Measurements from ENCODE around the gene HPSE2. TPM values are rescaled to one million over a fixed set of nuclear protein-coding genes. Genes with fewer than 3 reads are reported as not detected.
A peak's percentile ranks its signal among the peaks of the same experiment; 100 is the strongest.
"Not testable (repeated sequence)": the region's sequence is repeated elsewhere in the genome, so short reads cannot be mapped to it uniquely, and the experiment has no call there.

Gene HPSE2
- total RNA-seq (ENCODE audit: low replicate concordance), result not detected in 2 replicates

GRCh38 chr10:99235658-99236626 is at the start of gene HPSE2:
TSS of gene HPSE2 (minus strand) at chr10:99235852.
- H3K4me3 ChIP-seq (ENCODE audit: low read depth, low read length), result no peak within 1 kb of the TSS

GRCh38 chr10:99280472-99280871 is 44.8 kb upstream of the HPSE2 start:
- TF ChIP-seq, protein P1, sequence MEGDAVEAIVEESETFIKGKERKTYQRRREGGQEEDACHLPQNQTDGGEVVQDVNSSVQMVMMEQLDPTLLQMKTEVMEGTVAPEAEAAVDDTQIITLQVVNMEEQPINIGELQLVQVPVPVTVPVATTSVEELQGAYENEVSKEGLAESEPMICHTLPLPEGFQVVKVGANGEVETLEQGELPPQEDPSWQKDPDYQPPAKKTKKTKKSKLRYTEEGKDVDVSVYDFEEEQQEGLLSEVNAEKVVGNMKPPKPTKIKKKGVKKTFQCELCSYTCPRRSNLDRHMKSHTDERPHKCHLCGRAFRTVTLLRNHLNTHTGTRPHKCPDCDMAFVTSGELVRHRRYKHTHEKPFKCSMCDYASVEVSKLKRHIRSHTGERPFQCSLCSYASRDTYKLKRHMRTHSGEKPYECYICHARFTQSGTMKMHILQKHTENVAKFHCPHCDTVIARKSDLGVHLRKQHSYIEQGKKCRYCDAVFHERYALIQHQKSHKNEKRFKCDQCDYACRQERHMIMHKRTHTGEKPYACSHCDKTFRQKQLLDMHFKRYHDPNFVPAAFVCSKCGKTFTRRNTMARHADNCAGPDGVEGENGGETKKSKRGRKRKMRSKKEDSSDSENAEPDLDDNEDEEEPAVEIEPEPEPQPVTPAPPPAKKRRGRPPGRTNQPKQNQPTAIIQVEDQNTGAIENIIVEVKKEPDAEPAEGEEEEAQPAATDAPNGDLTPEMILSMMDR (IDR thresholded peaks at IDR 0.05; ENCODE audit: insufficient read depth, low read length), result no peak
- no peak overlapping the region for H3K4me3 ChIP-seq (ENCODE audit: low read depth, low read length)

More at GRCh38 chr10:99235658-99236626, at the start of gene HPSE2:
- no peak for DNase-seq (ENCODE audit: low read depth)
- TF ChIP-seq, protein P1 (IDR thresholded peaks at IDR 0.05; ENCODE audit: insufficient read depth, low read length), result no peak

GRCh38 chr10:99279626-99280111 is 44.0 kb upstream of the HPSE2 start:
- no peak for DNase-seq (ENCODE audit: low read depth)
- TF ChIP-seq, protein P1 (IDR thresholded peaks at IDR 0.05; ENCODE audit: insufficient read depth, low read length), result no peak
- no peak overlapping the region for H3K4me3 ChIP-seq (ENCODE audit: low read depth, low read length)

More at GRCh38 chr10:99280472-99280871, 44.8 kb upstream of the HPSE2 start:
- no peak for DNase-seq (ENCODE audit: low read depth)

DNA sequence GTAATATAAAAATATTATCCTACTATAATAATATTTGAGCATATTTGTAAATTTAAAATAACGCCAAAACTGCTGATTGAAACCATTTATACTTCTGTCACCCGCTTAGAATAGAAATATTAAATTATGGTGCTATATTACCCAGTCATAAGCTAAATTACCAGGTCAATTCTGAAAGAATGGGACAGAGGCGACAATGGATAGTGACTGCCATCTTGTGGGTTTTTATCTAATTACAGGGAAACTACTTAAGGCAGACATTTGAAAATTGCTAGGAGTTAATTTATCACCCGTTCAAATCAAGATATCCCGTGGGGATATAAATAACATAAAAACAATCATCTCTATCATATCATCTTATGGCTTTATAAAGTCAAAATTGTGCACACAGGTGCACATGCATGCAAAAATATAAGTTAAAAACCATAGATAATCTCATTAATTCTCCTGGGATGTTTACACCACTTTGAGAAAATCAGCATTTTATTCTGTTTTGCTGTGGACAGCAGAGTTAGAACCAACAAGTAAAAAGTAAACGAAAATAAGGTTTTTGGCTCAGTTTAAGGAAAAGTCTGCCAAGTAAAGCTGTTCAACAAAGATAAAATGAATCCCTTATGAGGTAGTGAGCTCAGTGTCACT is 41.3 kb upstream of the HPSE2 start:
- no peak overlapping the region for H3K4me3 ChIP-seq (ENCODE audit: low read depth, low read length)
- DNase-seq (ENCODE audit: low read depth), result peak; percentile 7
- TF ChIP-seq, protein P1 (IDR thresholded peaks at IDR 0.05; ENCODE audit: insufficient read depth, low read length), result no peak

- H3K4me3 ChIP-seq (ENCODE audit: low read depth, low read length), result no peak overlapping the region
- no peak for DNase-seq (ENCODE audit: low read depth)
- TF ChIP-seq, protein P1 (IDR thresholded peaks at IDR 0.05; ENCODE audit: insufficient read depth, low read length), result no peak
Measured at GRCh38 chr10:99266383-99266782, 30.7 kb upstream of the HPSE2 start.

DNA sequence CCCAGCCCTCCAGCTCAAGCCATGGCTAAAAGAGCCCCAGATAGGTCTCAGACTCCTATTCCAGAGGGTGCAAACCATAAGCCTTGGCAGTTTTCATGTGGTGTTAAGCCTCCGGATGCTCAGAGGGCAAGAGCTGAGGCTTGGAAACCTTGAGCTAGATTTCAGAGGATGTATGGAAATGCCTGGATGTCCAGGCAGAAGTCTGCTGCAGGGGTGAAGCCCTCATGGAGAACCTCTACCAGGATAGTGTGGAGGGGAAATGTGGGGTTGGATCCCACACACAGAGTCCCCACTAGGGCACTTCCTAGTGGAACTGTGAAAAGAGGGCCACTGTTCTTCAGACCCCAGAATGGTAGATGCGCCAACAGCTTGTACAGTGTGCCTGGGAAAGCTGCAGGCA is 13.2 kb upstream of the HPSE2 start:
- TF ChIP-seq, protein P1 (IDR thresholded peaks at IDR 0.05; ENCODE audit: insufficient read depth, low read length), result no peak
- DNase-seq (ENCODE audit: low read depth), result no peak
- H3K4me3 ChIP-seq (ENCODE audit: low read depth, low read length), result no peak overlapping the region

GRCh38 chr10:99247893-99248292 is 12.2 kb upstream of the HPSE2 start:
- not testable (repeated sequence) for H3K4me3 ChIP-seq (ENCODE audit: low read depth, low read length); DNase-seq (ENCODE audit: low read depth)
